Measurements from ENCODE around the gene RMND5B.
"Not testable (repeated sequence)": the region's sequence is repeated elsewhere in the genome, so short reads cannot be mapped to it uniquely, and the experiment has no call there.

The RMND5B gene

GRCh38 chr5:178177569-178177968, 46.8 kb downstream of the RMND5B start:
- DNase-seq: no peak

GRCh38 chr5:178180141-178180863, 49.5 kb downstream of the RMND5B start:
- no peak for DNase-seq

GRCh38 chr5:178182158-178182876, 51.5 kb downstream of the RMND5B start:
- DNase-seq: no peak

GRCh38 chr5:178186427-178186826, 55.6 kb downstream of the RMND5B start:
- no peak for DNase-seq

GRCh38 chr5:178187014-178187413, 56.2 kb downstream of the RMND5B start, which contains the start of gene GMCL2:
TSS of gene GMCL2 (minus strand) at chr5:178187371. CDS start at chr5:178187299, 72 bp downstream.
- DNase-seq: no peak

GRCh38 chr5:178189433-178189832, 58.6 kb downstream of the RMND5B start:
- DNase-seq: no peak

- no peak for DNase-seq
Measured at GRCh38 chr5:178191661-178192060, 60.8 kb downstream of the RMND5B start.

- no peak for DNase-seq
Measured at GRCh38 chr5:178192244-178192643, 61.4 kb downstream of the RMND5B start.

- DNase-seq: no peak
Measured at GRCh38 chr5:178192787-178193186, 62.0 kb downstream of the RMND5B start.

GRCh38 chr5:178193251-178193809, 62.5 kb downstream of the RMND5B start:
- DNase-seq: no peak

- no peak for DNase-seq
Measured at GRCh38 chr5:178194026-178194425, 63.2 kb downstream of the RMND5B start.

- DNase-seq: no peak
Measured at GRCh38 chr5:178196281-178196812, 65.5 kb downstream of the RMND5B start.

GRCh38 chr5:178196986-178197385, 66.2 kb downstream of the RMND5B start:
- DNase-seq: no peak

- DNase-seq: not testable (repeated sequence)
Measured at GRCh38 chr5:178198151-178198550, 67.3 kb downstream of the RMND5B start.

GRCh38 chr5:178198706-178199105, 67.9 kb downstream of the RMND5B start:
- no peak for DNase-seq

GRCh38 chr5:178199581-178200434, 69.0 kb downstream of the RMND5B start:
- DNase-seq: no peak
